CD4-positive, alpha-beta memory T cell (primary cell): ENCODE data around the gene IGFBP6. TPM values are rescaled to one million over a fixed set of nuclear protein-coding genes. Genes with fewer than 3 reads are reported as not detected.
A peak's percentile ranks its signal among the peaks of the same experiment; 100 is the strongest.
"Not testable (repeated sequence)": the region's sequence is repeated elsewhere in the genome, so short reads cannot be mapped to it uniquely, and the experiment has no call there.

Source experiments
- CTCF ChIA-PET: fragments of 350-600 bp; sonication (Branson Sonifier 250); formaldehyde crosslinking; loops from one replicate; lab custom pipeline; 2021; ENCODE audit warnings: inconsistent platforms; ENCODE audit not compliant: partially characterized antibody; lab: Charles Lee
- POLR2A ChIA-PET: fragments of 350-600 bp; sonication (Branson Sonifier 250); formaldehyde crosslinking; loops from one replicate; lab custom pipeline; 2021; ENCODE audit not compliant: partially characterized antibody; lab: Charles Lee
- DNase-seq, 5 donors: peaks; one replicate each; pipeline versions ENCODE4 v3.0.0 to v3.0.0-alpha.2; 2020 to 2022; ENCODE audit warnings: mixed read lengths in 1 of 5
- H3K27ac ChIP-seq: one replicate; pipeline ENCODE4 v1.7.0; 2013; ENCODE audit warnings: low read depth, low read length
- H3K27me3 ChIP-seq: 2 replicates; pipeline ENCODE4 v1.7.0; 2013; ENCODE audit warnings: mild to moderate bottlenecking, low read length, moderate library complexity; ENCODE audit not compliant: insufficient read depth
- H3K36me3 ChIP-seq: 2 replicates; pipeline ENCODE4 v1.7.0; 2013; ENCODE audit warnings: mild to moderate bottlenecking, low read length, moderate library complexity; ENCODE audit not compliant: insufficient read depth
- H3K4me1 ChIP-seq: 2 replicates; pipeline ENCODE4 v1.7.0; 2013; ENCODE audit warnings: mild to moderate bottlenecking, low read length, moderate library complexity; ENCODE audit not compliant: insufficient read depth
- H3K4me3 ChIP-seq, 2 donors: one replicate each; pipeline ENCODE4 v1.7.0; 2013; ENCODE audit warnings: low read length in 2 of 2, mild to moderate bottlenecking in 1 of 2
- H3K9me3 ChIP-seq, 2 donors: one replicate each; pipeline ENCODE4 v1.7.0; 2013; ENCODE audit warnings: low read length in 2 of 2, control low read depth in 1 of 2; ENCODE audit not compliant: control insufficient read depth in 1 of 2
- H3K27ac Mint-ChIP-seq, 7 donors: one replicate each; pipeline ENCODE4 v1.8.0; 2020 to 2021; ENCODE audit warnings: mixed read lengths in 7 of 7, mild to moderate bottlenecking in 6 of 7, inconsistent platforms in 3 of 7, moderate library complexity in 3 of 7
- H3K27me3 Mint-ChIP-seq, 2 donors: one replicate each; pipeline ENCODE4 v1.8.0; 2020 to 2021; ENCODE audit warnings: mixed read lengths in 2 of 2
- H3K36me3 Mint-ChIP-seq, 2 donors: one replicate each; pipeline ENCODE4 v1.8.0; 2020 to 2021; ENCODE audit warnings: mixed read lengths in 2 of 2, inconsistent platforms in 1 of 2, mild to moderate bottlenecking in 1 of 2
- H3K4me1 Mint-ChIP-seq, 4 donors: one replicate each; pipeline ENCODE4 v1.8.0; 2020 to 2021; ENCODE audit warnings: mixed read lengths in 4 of 4, mild to moderate bottlenecking in 1 of 4
- H3K4me3 Mint-ChIP-seq, 8 donors: one replicate each; pipeline ENCODE4 v1.8.0; 2020 to 2021; ENCODE audit warnings: mixed read lengths in 8 of 8, mild to moderate bottlenecking in 7 of 8, moderate library complexity in 6 of 8, inconsistent platforms in 3 of 8
- H3K9me3 Mint-ChIP-seq, 8 donors: one replicate each; pipeline ENCODE4 v1.8.0; 2020 to 2021; ENCODE audit warnings: mixed read lengths in 8 of 8, mild to moderate bottlenecking in 5 of 8, inconsistent platforms in 3 of 8, moderate library complexity in 1 of 8
- intact Hi-C: fragments of 100-400 bp; cut with micrococcal nuclease; formaldehyde crosslinking; loops from one replicate; pipeline ENCODE4 v1.15.1; 2023
- polyA plus RNA-seq, 2 donors: library from polyadenylated mRNA; unstranded; fragments of 300-500 nt; fragmentation: Illumina TruSeq; gene quantifications; one replicate each; pipeline ENCODE4 v1.2.3, GENCODE V29; 2021
- total RNA-seq, 2 experiments: library from RNA; stranded (reverse); gene quantifications; one replicate each; pipeline ENCODE4 v1.2.3, GENCODE V29; 2021

Gene IGFBP6
- total and polyA plus RNA-seq, 4 experiments from 2014 or later, result 0.53 to 1.5 (median 0.61) TPM; not detected in 1

GRCh38 chr12:53093777-53094393 lies 3.6 kb upstream of the IGFBP6 start:
- Mint-ChIP-seq H3K27me3 (peaks cover 0 to 3% of the 10 kb centered on the region in 2 donors), H3K9me3 (no peaks in the 10 kb centered on the region), H3K4me3 (peak overlapping the region in 1 of 8 donors; percentile 45), H3K36me3 (no peaks in the 10 kb centered on the region), H3K27ac (peak overlapping the region in 1 of 7 donors; percentile 37), H3K4me1 (peaks cover 12 to 24% (median 15%) of the 10 kb centered on the region in 4 donors)
- peaks cover 23% of the 10 kb centered on the region for H3K4me1 ChIP-seq
- no peak for DNase-seq
- intact Hi-C loops, result no loop called here
- POLR2A ChIA-PET, result interaction anchor here (2.0 kb wide), 1 partner anchor 14 kb away, joined by 8 read pairs; the partner anchor contains the start of gene SPRYD3
- H3K9me3 ChIP-seq, result no peaks in the 10 kb centered on the region
- H3K36me3 ChIP-seq, result no peaks in the 10 kb centered on the region
- H3K27ac ChIP-seq, result no peak overlapping the region
- no peaks in the 10 kb centered on the region for H3K27me3 ChIP-seq
- CTCF ChIA-PET, result interaction anchor here (14.7 kb wide), 1 partner anchor 20 kb away, joined by 511 read pairs; the partner anchor contains the start of gene SPRYD3
- no peak overlapping the region for H3K4me3 ChIP-seq

GRCh38 chr12:53094394-53094787 lies 3.1 kb upstream of the IGFBP6 start:
- Histone ChIP-seq H3K4me3 (no peak overlapping the region), H3K27ac (no peak overlapping the region), H3K4me1 (peaks cover 28% of the 10 kb centered on the region), H3K9me3 (no peaks in the 10 kb centered on the region), H3K36me3 (no peaks in the 10 kb centered on the region), H3K27me3 (no peaks in the 10 kb centered on the region)
- Mint-ChIP-seq H3K4me3 (peak overlapping the region in 1 of 8 donors; percentile 45), H3K9me3 (no peaks in the 10 kb centered on the region), H3K27ac (no peak overlapping the region), H3K36me3 (no peaks in the 10 kb centered on the region), H3K27me3 (peaks cover 0 to 2% of the 10 kb centered on the region in 2 donors), H3K4me1 (peaks cover 17 to 29% (median 20%) of the 10 kb centered on the region in 4 donors)
- intact Hi-C loops, result no loop called here
- no peak for DNase-seq
- CTCF ChIA-PET, result interaction anchor here (14.7 kb wide), 1 partner anchor 20 kb away, joined by 511 read pairs; the partner anchor contains the start of gene SPRYD3
- POLR2A ChIA-PET, result interaction anchor here (2.0 kb wide), 1 partner anchor 15 kb away, joined by 8 read pairs; the partner anchor contains the start of gene SPRYD3

- not testable (repeated sequence) for H3K4me3 ChIP-seq, H3K36me3 ChIP-seq, H3K9me3 ChIP-seq, H3K27me3 Mint-ChIP-seq, H3K36me3 Mint-ChIP-seq, DNase-seq, H3K9me3 Mint-ChIP-seq, H3K27ac ChIP-seq, H3K27me3 ChIP-seq
- peaks cover 17 to 32% (median 21%) of the 10 kb centered on the region in 4 donors for H3K4me1 Mint-ChIP-seq
- peak overlapping the region in 1 of 7 donors; percentile 18 for H3K27ac Mint-ChIP-seq
- peaks cover 29% of the 10 kb centered on the region for H3K4me1 ChIP-seq
- ChIA-PET POLR2A (interaction anchor here (2.0 kb wide), 1 partner anchor 15 kb away, joined by 8 read pairs; the partner anchor contains the start of gene SPRYD3), CTCF (interaction anchor here (14.7 kb wide), 1 partner anchor 21 kb away, joined by 511 read pairs; the partner anchor contains the start of gene SPRYD3)
- intact Hi-C loops, result loop anchor here (5.0 kb wide), 1 partner anchor 43 kb away; the partner anchor contains the start of gene TNS2
- peak overlapping the region in 2 of 8 donors; percentile 66 to 71 for H3K4me3 Mint-ChIP-seq
These were observed 2.5 kb upstream of the IGFBP6 start for GRCh38 chr12:53094796-53095595.

GRCh38 chr12:53095596-53095895 lies 1.9 kb upstream of the IGFBP6 start:
- H3K36me3 ChIP-seq, H3K4me3 ChIP-seq, POLR2A ChIA-PET, H3K36me3 Mint-ChIP-seq, DNase-seq, H3K27me3 ChIP-seq, H3K9me3 ChIP-seq, H3K9me3 Mint-ChIP-seq, H3K27me3 Mint-ChIP-seq, H3K27ac ChIP-seq: not testable (repeated sequence)
- CTCF ChIA-PET, result interaction anchor here (14.7 kb wide), 1 partner anchor 21 kb away, joined by 511 read pairs; the partner anchor contains the start of gene SPRYD3
- Mint-ChIP-seq H3K4me3 (peak overlapping the region in 2 of 8 donors; percentile 66 to 71), H3K27ac (peak overlapping the region in 1 of 7 donors; percentile 18), H3K4me1 (peaks cover 20 to 32% (median 23%) of the 10 kb centered on the region in 4 donors)
- intact Hi-C loops, result loop anchor here (5.0 kb wide), 1 partner anchor 43 kb away; the partner anchor contains the start of gene TNS2
- peaks cover 29% of the 10 kb centered on the region for H3K4me1 ChIP-seq

- ChIA-PET CTCF (interaction anchor here (3.4 to 14.7 kb wide), 2 partner anchors 22 to 58 kb away, joined by 15 to 511 read pairs; partner anchors contain the start of gene SPRYD3), POLR2A (interaction anchor here (4.1 kb wide), 1 partner anchor 17 kb away, joined by 33 read pairs; the partner anchor contains the start of gene SPRYD3)
- Histone ChIP-seq H3K27ac (no peak overlapping the region), H3K9me3 (no peaks in the 10 kb centered on the region), H3K36me3 (no peaks in the 10 kb centered on the region), H3K4me3 (no peak overlapping the region), H3K4me1 (peaks cover 29% of the 10 kb centered on the region), H3K27me3 (no peaks in the 10 kb centered on the region)
- peak overlapping the region in 3 of 8 donors; percentile 4 to 57 (median 44) for H3K4me3 Mint-ChIP-seq
- intact Hi-C loops, result loop anchor here (5.0 kb wide), 1 partner anchor 44 kb away; the partner anchor contains the start of gene TNS2
- peaks cover 20 to 33% (median 26%) of the 10 kb centered on the region in 4 donors for H3K4me1 Mint-ChIP-seq
- H3K36me3 Mint-ChIP-seq, result no peaks in the 10 kb centered on the region
- H3K9me3 Mint-ChIP-seq, result no peaks in the 10 kb centered on the region
- peak overlapping the region in 1 of 7 donors; percentile 75 for H3K27ac Mint-ChIP-seq
- H3K27me3 Mint-ChIP-seq, result no peaks in the 10 kb centered on the region
- DNase-seq, result no peak
These were observed 1.3 kb upstream of the IGFBP6 start for GRCh38 chr12:53096089-53096741.

- intact Hi-C loops, result loop anchor here (5.0 kb wide), 1 partner anchor 44 kb away; the partner anchor contains the start of gene TNS2
- DNase-seq, result no peak
- CTCF ChIA-PET, result interaction anchor here (3.4 to 14.7 kb wide), 2 partner anchors 23 to 58 kb away, joined by 15 to 511 read pairs; partner anchors contain the start of gene SPRYD3
These were observed 708 bp upstream of the IGFBP6 start for GRCh38 chr12:53096759-53097158.

More at GRCh38 chr12:53096759-53097158, 708 bp upstream of the IGFBP6 start:
- H3K4me1 Mint-ChIP-seq, result peaks cover 20 to 36% (median 27%) of the 10 kb centered on the region in 4 donors
- Histone ChIP-seq H3K27ac (no peak overlapping the region), H3K4me1 (peaks cover 29% of the 10 kb centered on the region), H3K4me3 (no peak overlapping the region), H3K36me3 (no peaks in the 10 kb centered on the region), H3K9me3 (no peaks in the 10 kb centered on the region), H3K27me3 (no peaks in the 10 kb centered on the region)
- H3K4me3 Mint-ChIP-seq, result peak overlapping the region; percentile 72 to 91 (median 80)
- no peaks in the 10 kb centered on the region for H3K9me3 Mint-ChIP-seq
- H3K27me3 Mint-ChIP-seq, result no peaks in the 10 kb centered on the region
- H3K36me3 Mint-ChIP-seq, result no peaks in the 10 kb centered on the region
- POLR2A ChIA-PET, result interaction anchor here (1.6 to 4.1 kb wide), 3 partner anchors 17 to 36 kb away, joined by 5 to 33 read pairs (median 26); partner anchors contain the start of gene SPRYD3
- H3K27ac Mint-ChIP-seq, result peak overlapping the region in 4 of 7 donors; percentile 30 to 79 (median 72)
